HL-60 (cell line): ENCODE data around the gene ARSG.

Experiments used
- DNase-seq, 2 experiments: peaks; one replicate each; pipeline ENCODE4 v3.0.0-alpha.2; 2010 to 2020; ENCODE audit warnings: low read depth in 1 of 2, low spot score in 1 of 2
- H3K27ac ChIP-seq: fragments of 250-450 bp; sonication (Bioruptor Pico); replicated peaks from 2 replicates; pipeline ENCODE4 v1.5.1; 2020; ENCODE audit warnings: mild to moderate bottlenecking, moderate library complexity
- H3K27me3 ChIP-seq: fragments of 250-450 bp; sonication (Bioruptor Pico); 2 replicates; pipeline ENCODE4 v1.5.1; 2021; ENCODE audit warnings: mild to moderate bottlenecking, moderate library complexity; ENCODE audit not compliant: insufficient read depth, poor library complexity, severe bottlenecking
- H3K4me3 ChIP-seq: replicated peaks from 2 replicates; pipeline ENCODE4 v1.5.1; 2011; ENCODE audit warnings: mild to moderate bottlenecking, control low read depth, low read length; ENCODE audit not compliant: insufficient read depth
- CTCF ChIP-seq: IDR thresholded peaks from one replicate; pipeline ENCODE4 v1.5.1; 2011; ENCODE audit warnings: low read length, control low read depth, inconsistent platforms; ENCODE audit not compliant: insufficient read depth
- GABPA ChIP-seq: IDR thresholded peaks from 2 replicates; pipeline ENCODE4 v1.6.1; 2012; ENCODE audit warnings: low read depth
- POLR2AphosphoS5 ChIP-seq: IDR thresholded peaks from 2 replicates; pipeline ENCODE4 v1.6.1; 2012; ENCODE audit warnings: low read depth
- REST ChIP-seq: IDR thresholded peaks from 2 replicates; pipeline ENCODE4 v1.6.1; 2012; ENCODE audit warnings: low read depth; ENCODE audit not compliant: insufficient replicate concordance
- SPI1 ChIP-seq: IDR thresholded peaks from 2 replicates; pipeline ENCODE4 v1.6.1; 2012; ENCODE audit warnings: low read depth, mild to moderate bottlenecking, borderline replicate concordance

The ARSG gene

GRCh38 chr17:68383443-68384321, 92.4 kb downstream of the ARSG start:
- no peak overlapping the region for H3K4me3 ChIP-seq
- DNase-seq: peak; percentile 45 to 47
- TF ChIP-seq REST (no peak), POLR2AphosphoS5 (no peak), SPI1 (no peak), GABPA (no peak)
- H3K27me3 ChIP-seq: no peaks in the 10 kb centered on the region
- peak overlapping the region; percentile 47 for H3K27ac ChIP-seq

- peak overlapping the region; percentile 47 for H3K27ac ChIP-seq
- TF ChIP-seq POLR2AphosphoS5 (no peak), SPI1 (no peak), REST (no peak), GABPA (no peak)
- H3K27me3 ChIP-seq: no peaks in the 10 kb centered on the region
- no peak for DNase-seq
- H3K4me3 ChIP-seq: no peak overlapping the region
These were observed 93.2 kb downstream of the ARSG start for GRCh38 chr17:68384471-68384870.

GRCh38 chr17:68384941-68385340, 93.6 kb downstream of the ARSG start:
- H3K4me3 ChIP-seq: no peak overlapping the region
- no peak for DNase-seq
- TF ChIP-seq GABPA: no peak
- H3K27ac ChIP-seq: peak overlapping the region; percentile 47
- H3K27me3 ChIP-seq: no peaks in the 10 kb centered on the region

- H3K4me3 ChIP-seq: no peak overlapping the region
- no peak overlapping the region for H3K27ac ChIP-seq
- TF ChIP-seq SPI1 (no peak), CTCF (no peak), REST (no peak), GABPA (no peak), POLR2AphosphoS5 (no peak)
- no peaks in the 10 kb centered on the region for H3K27me3 ChIP-seq
- DNase-seq: no peak
These were observed 94.4 kb downstream of the ARSG start for GRCh38 chr17:68385490-68386215.
